Small intestine (tissue), 7 donors: ENCODE results near the gene C1orf35. TPM values are rescaled to one million over a fixed set of nuclear protein-coding genes. Genes with fewer than 3 reads are reported as not detected.

Experiments
- DNase-seq, 2 donors: peaks; one replicate each; pipeline versions ENCODE4 v3.0.0 to v3.0.0-alpha.2; 2013
- FAIRE-seq: peaks from 2 replicates; lab custom pipeline; 2012; peaks lifted over from hg19 to GRCh38; lab: Jason Lieb, UNC
- H3K27ac ChIP-seq, 3 donors: one replicate each; pipeline ENCODE4 v1.5.1; 2013; ENCODE audit warnings: low read length in 2 of 3, mild to moderate bottlenecking in 2 of 3, control low read depth in 1 of 3, inconsistent platforms in 1 of 3, low read depth in 1 of 3, moderate library complexity in 1 of 3
- H3K27me3 ChIP-seq, 3 donors: one replicate each; pipeline ENCODE4 v1.6.1; 2013; ENCODE audit warnings: low read length in 3 of 3, inconsistent platforms in 1 of 3; ENCODE audit not compliant: control insufficient read depth in 3 of 3, insufficient read depth in 3 of 3
- H3K36me3 ChIP-seq, 3 donors: one replicate each; pipeline ENCODE4 v1.6.1; 2013; ENCODE audit warnings: low read length in 3 of 3, inconsistent platforms in 1 of 3, low read depth in 1 of 3, mild to moderate bottlenecking in 1 of 3, moderate library complexity in 1 of 3; ENCODE audit not compliant: control insufficient read depth in 3 of 3, insufficient read depth in 2 of 3
- H3K4me1 ChIP-seq, 3 donors: one replicate each; pipeline ENCODE4 v1.6.1; 2013; ENCODE audit warnings: low read length in 2 of 3, inconsistent platforms in 1 of 3, low read depth in 1 of 3, mild to moderate bottlenecking in 1 of 3, moderate library complexity in 1 of 3; ENCODE audit not compliant: control insufficient read depth in 3 of 3, insufficient read depth in 2 of 3
- H3K4me3 ChIP-seq, 3 donors: one replicate each; pipeline ENCODE4 v1.5.1; 2013; ENCODE audit warnings: low read length in 3 of 3, control low read depth in 1 of 3, inconsistent platforms in 1 of 3, low read depth in 1 of 3, mild to moderate bottlenecking in 1 of 3, moderate library complexity in 1 of 3
- H3K9me3 ChIP-seq, 2 donors: one replicate each; pipeline ENCODE4 v1.6.1; 2013; ENCODE audit warnings: low read depth in 1 of 2, low read length in 1 of 2; ENCODE audit not compliant: control insufficient read depth in 2 of 2, insufficient read depth in 1 of 2
- WGBS, 3 donors: extraction: QIAGEN DNeasy Blood & Tissue Kit; methylation state at CpG; one replicate each; pipeline ENCODE4 v1.1.7; 2013; 5-methylcytosine and 5-hydroxymethylcytosine counted together
- polyA plus RNA-seq, 4 donors: library from polyadenylated mRNA; stranded (reverse) in 3 of 4; unstranded in 1 of 4; fragments of 200-250 nt in 3 of 4; fragments of 120-200 nt in 1 of 4; gene quantifications; one replicate each; pipeline versions ENCODE4 v1.2.1 to v1.2.3, GENCODE V29; 2013
- donor health status: healthy with polysubstance abuse.
- donor health status: control.
- donor health status: control.
- donor health status: Bipolar disorder and iron deficiency.
- donor health status: healthy.

Gene C1orf35
- polyA plus RNA-seq, 4 donors = 15.4 to 18.1 (median 16.0) TPM

DNA sequence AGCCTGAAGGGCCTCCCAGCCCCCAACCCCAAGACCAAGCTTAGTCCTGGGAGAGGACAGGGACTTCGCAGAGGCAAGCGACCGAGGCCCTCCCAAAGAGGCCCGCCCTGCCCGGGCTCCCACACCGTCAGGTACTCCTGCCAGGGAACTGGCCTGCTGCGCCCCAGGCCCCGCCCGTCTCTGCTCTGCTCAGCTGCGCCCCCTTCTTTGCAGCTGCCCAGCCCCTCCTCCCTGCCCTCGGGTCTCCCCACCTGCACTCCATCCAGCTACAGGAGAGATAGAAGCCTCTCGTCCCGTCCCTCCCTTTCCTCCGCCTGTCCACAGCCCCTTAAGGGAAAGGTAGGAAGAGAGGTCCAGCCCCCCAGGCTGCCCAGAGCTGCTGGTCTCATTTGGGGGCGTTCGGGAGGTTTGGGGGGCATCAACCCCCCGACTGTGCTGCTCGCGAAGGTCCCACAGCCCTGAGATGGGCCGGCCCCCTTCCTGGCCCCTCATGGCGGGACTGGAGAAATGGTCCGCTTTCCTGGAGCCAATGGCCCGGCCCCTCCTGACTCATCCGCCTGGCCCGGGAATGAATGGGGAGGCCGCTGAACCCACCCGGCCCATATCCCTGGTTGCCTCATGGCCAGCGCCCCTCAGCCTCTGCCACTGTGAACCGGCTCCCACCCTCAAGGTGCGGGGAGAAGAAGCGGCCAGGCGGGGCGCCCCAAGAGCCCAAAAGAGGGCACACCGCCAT, 42.5 kb downstream of the C1orf35 start:
- peak in 1 of 2 donors; percentile 31 for DNase-seq
- FAIRE-seq = no peak
- peak overlapping the region in 2 of 3 donors; percentile 17 to 49 for H3K4me3 ChIP-seq
- peaks cover 0 to 58% (median 18%) of the 10 kb centered on the region in 3 donors for H3K27me3 ChIP-seq
- peaks cover 0 to 7% of the 10 kb centered on the region in 2 donors for H3K9me3 ChIP-seq
- peak overlapping the region in 1 of 3 donors; percentile 40 for H3K27ac ChIP-seq
- H3K36me3 ChIP-seq = no peaks in the 10 kb centered on the region
- WGBS, 3 donors = 11 to 16% (median 12%) methylated on average over 33 to 34 of the region's 34 CpGs
- H3K4me1 ChIP-seq = peaks cover 0 to 14% (median 0%) of the 10 kb centered on the region in 3 donors

DNA sequence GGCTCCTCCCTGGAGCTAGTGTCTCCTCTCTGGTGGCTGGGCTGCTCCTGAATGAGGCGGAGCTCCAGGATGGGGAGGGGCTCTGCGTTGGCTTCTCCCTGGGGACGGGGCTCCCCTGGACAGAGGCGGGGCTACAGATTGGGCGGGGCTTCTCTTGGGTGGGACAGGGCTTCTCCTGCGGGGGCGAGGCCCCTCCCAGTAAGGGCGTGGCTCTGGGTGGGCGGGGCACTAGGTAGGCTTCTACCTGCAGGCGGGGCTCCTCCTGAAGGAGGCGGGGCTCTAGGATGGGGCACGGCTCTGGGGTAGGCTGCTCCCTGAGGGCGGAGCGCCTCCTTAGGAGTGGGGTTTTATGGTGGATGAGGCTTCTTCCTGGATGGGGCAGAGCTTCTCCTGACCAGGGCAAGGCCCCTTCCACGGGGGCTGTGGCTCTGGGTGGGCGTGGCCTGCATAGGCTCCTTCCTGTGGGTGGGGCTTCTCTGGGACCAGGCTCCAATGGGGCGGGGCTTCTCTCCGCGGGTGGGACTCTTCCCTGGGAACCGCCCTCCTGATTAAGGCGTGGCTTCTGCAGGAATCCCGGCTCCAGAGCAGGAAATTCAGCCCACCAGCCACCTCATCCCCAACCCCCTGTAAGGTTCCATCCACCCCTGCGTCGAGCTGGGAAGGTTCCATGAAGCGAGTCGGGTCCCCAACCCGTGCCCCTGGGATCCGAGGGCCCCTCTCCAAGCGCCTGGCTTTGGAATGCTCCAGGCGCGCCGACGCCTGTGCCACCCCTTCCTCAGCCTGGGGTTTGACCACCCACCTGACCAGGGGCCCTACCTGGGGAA, 43.3 kb downstream of the C1orf35 start:
- FAIRE-seq (no peak), DNase-seq (peak; percentile 92 to 97)
- Histone ChIP-seq H3K36me3 (no peaks in the 10 kb centered on the region), H3K27ac (peak overlapping the region in 1 of 3 donors; percentile 40), H3K9me3 (peaks cover 0 to 8% of the 10 kb centered on the region in 2 donors), H3K27me3 (peaks cover 0 to 59% (median 17%) of the 10 kb centered on the region in 3 donors), H3K4me3 (peak overlapping the region in 2 of 3 donors; percentile 17 to 49), H3K4me1 (peaks cover 0 to 14% (median 0%) of the 10 kb centered on the region in 3 donors)
- WGBS, 3 donors = 4 to 8% (median 6%) methylated on average over 24 to 33 of the region's 33 CpGs

- no peak overlapping the region for H3K27ac ChIP-seq
- peak overlapping the region in 1 of 3 donors; percentile 17 for H3K4me3 ChIP-seq
- WGBS, 3 donors = 8 to 13% (median 8%) methylated on average over 51 to 66 of the region's 66 CpGs
- FAIRE-seq (no peak), DNase-seq (no peak)
- H3K36me3 ChIP-seq = no peaks in the 10 kb centered on the region
- peaks cover 0 to 59% (median 17%) of the 10 kb centered on the region in 3 donors for H3K27me3 ChIP-seq
- peaks cover 0 to 14% (median 0%) of the 10 kb centered on the region in 3 donors for H3K4me1 ChIP-seq
- H3K9me3 ChIP-seq = peaks cover 0 to 11% of the 10 kb centered on the region in 2 donors
These were observed 44.0 kb downstream of the C1orf35 start for GRCh38 chr1:228058949-228059633.

- Histone ChIP-seq H3K4me1 (peaks cover 0 to 14% (median 0%) of the 10 kb centered on the region in 3 donors), H3K27ac (no peak overlapping the region), H3K36me3 (no peaks in the 10 kb centered on the region), H3K9me3 (peaks cover 0 to 11% of the 10 kb centered on the region in 2 donors), H3K27me3 (peaks cover 0 to 62% (median 19%) of the 10 kb centered on the region in 3 donors), H3K4me3 (peak overlapping the region in 1 of 3 donors; percentile 17)
- 45 to 48% (median 45%) methylated on average over 17 to 18 of the region's 18 CpGs for WGBS, 3 donors
- no peak for DNase-seq
- FAIRE-seq = no peak
These were observed 44.8 kb downstream of the C1orf35 start for GRCh38 chr1:228058172-228058948.

Other genes with a start within 250 kb of the C1orf35 start
- 1 to 10 TPM in 2 of 4 donors, under 1 TPM in 2; 0.27 to 2.7 (median 1.2) TPM for gene WNT9A, start 155.4 kb downstream of the C1orf35 start, polyA plus RNA-seq
- gene WNT3A, start 96.3 kb downstream of the C1orf35 start, polyA plus RNA-seq = under 1 TPM in 1 of 4 donors, not detected in 3; 0.01 TPM
- 100 to 1,000 TPM; 375 to 490 (median 410) TPM for gene ARF1, start 20.6 kb downstream of the C1orf35 start, polyA plus RNA-seq
- gene MRPL55, start 6.0 kb upstream of the C1orf35 start, polyA plus RNA-seq = 100 to 1,000 TPM in 2 of 4 donors, 10 to 100 TPM in 2; 56.8 to 148 (median 96.5) TPM
- 100 to 1,000 TPM; 183 to 595 (median 460) TPM for gene GUK1, start 37.0 kb upstream of the C1orf35 start, polyA plus RNA-seq
- 1 to 10 TPM in 1 of 4 donors, under 1 TPM in 2, not detected in 1; 0.27 to 1.4 (median 0.99) TPM for gene GJC2, start 46.6 kb upstream of the C1orf35 start, polyA plus RNA-seq
- 1 to 10 TPM; 2.0 to 8.6 (median 6.0) TPM for gene IBA57, start 62.5 kb upstream of the C1orf35 start, polyA plus RNA-seq
- gene OBSCN, start 104.7 kb upstream of the C1orf35 start, polyA plus RNA-seq = 10 to 100 TPM in 1 of 4 donors, 1 to 10 TPM in 3; 3.6 to 36.2 (median 5.7) TPM